Left kidney (tissue), 2 donors: ENCODE results near the gene TEX53. TPM values are rescaled to one million over a fixed set of nuclear protein-coding genes. Genes with fewer than 3 reads are reported as not detected.

Experiments
- DNase-seq: peaks from one replicate; pipeline ENCODE4 v3.0.0-alpha.2; 2013
- polyA plus RNA-seq: library from polyadenylated mRNA; unstranded; fragments of 120-200 nt; gene quantifications from one replicate; pipeline ENCODE4 v1.2.1, GENCODE V29; 2013; ENCODE audit not compliant: insufficient read length

TEX53 gene
- polyA plus RNA-seq, 1 donor, result not detected

GRCh38 chr9:114680259-114681001 is 22.8 kb upstream of the TEX53 start:
- no peak for DNase-seq

GRCh38 chr9:114678795-114679194 is 21.2 kb upstream of the TEX53 start:
- no peak for DNase-seq

- no peak for DNase-seq
Observed at GRCh38 chr9:114678130-114678529, 20.5 kb upstream of the TEX53 start.

- DNase-seq, result peak; percentile 35
Observed at GRCh38 chr9:114677418-114677817, 19.8 kb upstream of the TEX53 start.

- DNase-seq, result no peak
Observed at GRCh38 chr9:114676901-114677300, 19.3 kb upstream of the TEX53 start.

GRCh38 chr9:114674798-114675540 is 17.4 kb upstream of the TEX53 start:
- no peak for DNase-seq

- DNase-seq, result no peak
Observed at GRCh38 chr9:114674076-114674797, 16.6 kb upstream of the TEX53 start.

GRCh38 chr9:114671605-114672004 is 14.0 kb upstream of the TEX53 start:
- DNase-seq, result no peak

- DNase-seq, result no peak
Observed at GRCh38 chr9:114669961-114670360, 12.4 kb upstream of the TEX53 start.

- DNase-seq, result no peak
Observed at GRCh38 chr9:114668146-114668545, 10.5 kb upstream of the TEX53 start.

- no peak for DNase-seq
Observed at GRCh38 chr9:114666851-114667250, 9.2 kb upstream of the TEX53 start.

- no peak for DNase-seq
Observed at GRCh38 chr9:114666401-114666800, 8.8 kb upstream of the TEX53 start.

- no peak for DNase-seq
Observed at GRCh38 chr9:114664181-114664580, 6.6 kb upstream of the TEX53 start.

GRCh38 chr9:114662081-114662989 is 4.7 kb upstream of the TEX53 start:
- DNase-seq, result peak; percentile 20

GRCh38 chr9:114656301-114656700 is 1.3 kb downstream of the TEX53 start:
- no peak for DNase-seq

- no peak for DNase-seq
Observed at GRCh38 chr9:114655689-114656088, 1.9 kb downstream of the TEX53 start.

- peak; percentile 75 for DNase-seq
Observed at GRCh38 chr9:114653556-114654159, 3.9 kb downstream of the TEX53 start.

GRCh38 chr9:114652776-114653555 is 4.6 kb downstream of the TEX53 start:
- DNase-seq, result no peak

GRCh38 chr9:114643896-114644295 is 13.7 kb downstream of the TEX53 start:
- DNase-seq, result no peak

- no peak for DNase-seq
Observed at GRCh38 chr9:114643001-114643400, 14.6 kb downstream of the TEX53 start.

GRCh38 chr9:114641967-114642366 is 15.6 kb downstream of the TEX53 start:
- no peak for DNase-seq
